Left renal cortex interstitium (tissue), 4 donors: ENCODE results near the gene NTF4. TPM values are rescaled to one million over a fixed set of nuclear protein-coding genes. Genes with fewer than 3 reads are reported as not detected.
"Not testable (repeated sequence)": the region's sequence is repeated elsewhere in the genome, so short reads cannot be mapped to it uniquely, and the experiment has no call there.

Experiments used
- DNase-seq, 4 donors: peaks; one replicate each; pipeline ENCODE4 v3.0.0-alpha.2; 2013; ENCODE audit warnings: low read depth in 4 of 4, low spot score in 2 of 4, missing footprints in 1 of 4
- polyA plus RNA-seq, 4 donors: library from polyadenylated mRNA; unstranded; fragments of 120-200 nt; gene quantifications; one replicate each; pipeline ENCODE4 v1.2.1, GENCODE V29; 2013; ENCODE audit not compliant: insufficient read length in 4 of 4

Gene NTF4
- polyA plus RNA-seq, 4 donors: 3.9 to 4.5 (median 4.5) TPM

- DNase-seq: not testable (repeated sequence)
Observed at GRCh38 chr19:49025088-49025487, 39.5 kb downstream of the NTF4 start.

GRCh38 chr19:49024233-49024632 lies 40.4 kb downstream of the NTF4 start, which contains the start of gene CGB3:
Gene CGB3 (minus strand): TSS chr19:49024333. CDS start chr19:49023971, 362 bp downstream.
- not testable (repeated sequence) for DNase-seq

GRCh38 chr19:49022116-49022515 lies 42.5 kb downstream of the NTF4 start:
- DNase-seq: no peak

GRCh38 chr19:49020931-49021895 lies 43.4 kb downstream of the NTF4 start:
- no peak for DNase-seq

- no peak for DNase-seq
Observed at GRCh38 chr19:49020342-49020741, 44.3 kb downstream of the NTF4 start.

GRCh38 chr19:49019242-49019932 lies 45.2 kb downstream of the NTF4 start:
- DNase-seq: no peak

- not testable (repeated sequence) for DNase-seq
Observed at GRCh38 chr19:49018388-49019241, 46.0 kb downstream of the NTF4 start.

- no peak for DNase-seq
Observed at GRCh38 chr19:49017666-49018351, 46.8 kb downstream of the NTF4 start.

- no peak for DNase-seq
Observed at GRCh38 chr19:49017041-49017665, 47.5 kb downstream of the NTF4 start, which contains the start of gene LHB. Gene LHB (minus strand): TSS chr19:49017091. CDS start chr19:49017081, 10 bp downstream.

GRCh38 chr19:49016067-49016839 lies 48.4 kb downstream of the NTF4 start:
- DNase-seq: no peak

- no peak for DNase-seq
Observed at GRCh38 chr19:49014870-49015255, 49.8 kb downstream of the NTF4 start.

- DNase-seq: no peak
Observed at GRCh38 chr19:49014123-49014869, 50.3 kb downstream of the NTF4 start.

- DNase-seq: no peak
Observed at GRCh38 chr19:49011194-49011593, 53.4 kb downstream of the NTF4 start.

Other genes starting within 250 kb of the NTF4 start
- gene HSD17B14, start 228.3 kb downstream of the NTF4 start, polyA plus RNA-seq: 10 to 100 TPM; 30.0 to 40.4 (median 36.2) TPM
- gene PLEKHA4, start 196.2 kb downstream of the NTF4 start, polyA plus RNA-seq: 10 to 100 TPM; 17.9 to 33.8 (median 27.1) TPM
- 10 to 100 TPM; 29.7 to 52.6 (median 33.7) TPM for gene PPP1R15A, start 192.4 kb downstream of the NTF4 start, polyA plus RNA-seq
- 1 to 10 TPM in 1 of 4 donors, under 1 TPM in 3; 0.46 to 1.3 (median 0.64) TPM for gene TULP2, start 166.1 kb downstream of the NTF4 start, polyA plus RNA-seq
- 100 to 1,000 TPM; 249 to 328 (median 311) TPM for gene NUCB1, start 164.5 kb downstream of the NTF4 start, polyA plus RNA-seq
- 10 to 100 TPM in 1 of 4 donors, 1 to 10 TPM in 3; 6.0 to 10.3 (median 8.2) TPM for gene DHDH, start 131.1 kb downstream of the NTF4 start, polyA plus RNA-seq
- gene BAX, start 109.9 kb downstream of the NTF4 start, polyA plus RNA-seq: 10 to 100 TPM; 58.1 to 90.7 (median 76.4) TPM
- 1,000 to 10,000 TPM; 2,498 to 2,845 (median 2,570) TPM for gene FTL, start 99.5 kb downstream of the NTF4 start, polyA plus RNA-seq
- gene GYS1, start 71.5 kb downstream of the NTF4 start, polyA plus RNA-seq: 10 to 100 TPM; 35.9 to 53.8 (median 48.2) TPM
- gene RUVBL2, start 70.9 kb downstream of the NTF4 start, polyA plus RNA-seq: 100 to 1,000 TPM in 2 of 4 donors, 10 to 100 TPM in 2; 86.0 to 106 (median 95.6) TPM
- under 1 TPM in 2 of 4 donors, not detected in 2; 0.31 to 0.35 TPM for gene LHB, start 47.7 kb downstream of the NTF4 start, polyA plus RNA-seq
- gene CGB3, start 40.5 kb downstream of the NTF4 start, polyA plus RNA-seq: under 1 TPM in 1 of 4 donors, not detected in 3; 0.16 TPM
- gene CGB2, start 32.9 kb downstream of the NTF4 start, polyA plus RNA-seq: under 1 TPM in 1 of 4 donors, not detected in 3; 0.28 TPM
- not detected for gene CGB1, start 27.9 kb downstream of the NTF4 start, polyA plus RNA-seq
- not detected for gene CGB5, start 21.0 kb downstream of the NTF4 start, polyA plus RNA-seq
- under 1 TPM in 1 of 4 donors, not detected in 3; 0.32 TPM for gene CGB8, start 15.7 kb downstream of the NTF4 start, polyA plus RNA-seq
- 1 to 10 TPM in 2 of 4 donors, under 1 TPM in 2; 0.59 to 2.8 (median 1.1) TPM for gene CGB7, start 7.1 kb downstream of the NTF4 start, polyA plus RNA-seq
- under 1 TPM; 0.03 to 0.17 (median 0.07) TPM for gene KCNA7, start 7.9 kb upstream of the NTF4 start, polyA plus RNA-seq
- 100 to 1,000 TPM; 260 to 418 (median 347) TPM for gene SNRNP70, start 20.6 kb upstream of the NTF4 start, polyA plus RNA-seq
- gene LIN7B, start 49.6 kb upstream of the NTF4 start, polyA plus RNA-seq: 10 to 100 TPM in 1 of 4 donors, 1 to 10 TPM in 3; 5.4 to 13.2 (median 8.8) TPM
- gene C19orf73, start 54.3 kb upstream of the NTF4 start, polyA plus RNA-seq: 1 to 10 TPM in 1 of 4 donors, under 1 TPM in 3; 0.73 to 1.1 (median 0.80) TPM
- 10 to 100 TPM in 1 of 4 donors, 1 to 10 TPM in 3; 4.5 to 11.1 (median 8.7) TPM for gene PPFIA3, start 54.7 kb upstream of the NTF4 start, polyA plus RNA-seq
- gene HRC, start 90.6 kb upstream of the NTF4 start, polyA plus RNA-seq: 10 to 100 TPM; 25.2 to 38.8 (median 33.8) TPM
- gene TRPM4, start 93.0 kb upstream of the NTF4 start, polyA plus RNA-seq: 10 to 100 TPM; 22.1 to 48.0 (median 35.9) TPM